GM12878 (cell line): ENCODE measurements around the gene COL5A1. TPM values are rescaled to one million over a fixed set of nuclear protein-coding genes. Genes with fewer than 3 reads are reported as not detected.

Experiments used
- ATAC-seq: fragments of 200-7000 bp; cut with Tn5 transposase; 3 replicates; pipeline ENCODE4 v1.9.1; 2020; ENCODE audit warnings: mild to moderate bottlenecking, moderate library complexity
- BruUV-seq: library from RNA; stranded (reverse); fragments of 400-500 nt; replicated peaks from 2 replicates; lab custom pipeline; 2021; lab: Mats Ljungman, UMichigan
- CTCF ChIA-PET: fragments of 300-600 bp; sonication (Branson Sonifier 250); formaldehyde crosslinking; extraction: SDS; loops from one replicate; lab custom pipeline; 2021; ENCODE audit warnings: inconsistent platforms; lab: Yijun Ruan, JAX
- POLR2A ChIA-PET: fragments of 350-600 bp; formaldehyde crosslinking; extraction: SDS; loops from one replicate; lab custom pipeline; 2021; ENCODE audit warnings: inconsistent platforms; lab: Charles Lee
- RAD21 ChIA-PET: fragments of 300-600 bp; sonication (Branson Sonifier 250); formaldehyde crosslinking; loops from one replicate; lab custom pipeline; 2023; ENCODE audit warnings: antibody characterized with exemption; ENCODE audit not compliant: unreplicated experiment; lab: Charles Lee
- SMC1A ChIA-PET: fragments of 300-600 bp; sonication (Branson Sonifier 250); formaldehyde crosslinking; loops from one replicate; lab custom pipeline; 2023; ENCODE audit not compliant: unreplicated experiment, uncharacterized antibody; lab: Charles Lee
- DNase-seq: peaks from one replicate; pipeline ENCODE4 v3.0.0-alpha.2; 2011; ENCODE audit warnings: low read depth, low spot score
- FAIRE-seq: peaks from 3 replicates; lab custom pipeline; 2011; peaks lifted over from hg19 to GRCh38; lab: Jason Lieb, UNC
- H2AFZ ChIP-seq: 2 replicates; pipeline ENCODE4 v1.6.0; 2011; ENCODE audit warnings: low read depth, low read length, control low read depth; ENCODE audit not compliant: control insufficient read depth
- H3K27ac ChIP-seq: 2 replicates; pipeline ENCODE4 v1.5.1; 2011; ENCODE audit warnings: control low read depth; ENCODE audit not compliant: control insufficient read depth, insufficient read depth
- H3K27me3 ChIP-seq, 2 experiments: replicated peaks in 1 of 2; 2 replicates each; pipeline versions ENCODE4 v1.6.0 to v1.6.1; 2011; ENCODE audit warnings: low read length in 1 of 2; ENCODE audit not compliant: control insufficient read depth in 2 of 2, insufficient read depth in 2 of 2
- H3K36me3 ChIP-seq, 2 experiments: 2 replicates each; pipeline ENCODE4 v1.5.1; 2011; ENCODE audit warnings: low read length in 1 of 2; ENCODE audit not compliant: control insufficient read depth in 2 of 2, insufficient read depth in 2 of 2
- H3K4me1 ChIP-seq: 2 replicates; pipeline ENCODE4 v1.6.1; 2011; ENCODE audit warnings: mild to moderate bottlenecking, low read length, moderate library complexity, mixed read lengths; ENCODE audit not compliant: control insufficient read depth, insufficient read depth
- H3K4me2 ChIP-seq: 2 replicates; pipeline ENCODE4 v1.6.0; 2011; ENCODE audit warnings: control low read depth; ENCODE audit not compliant: control insufficient read depth, insufficient read depth
- H3K4me3 ChIP-seq: fragments of 200-600 bp; sonication (generic); 2 replicates; pipeline ENCODE4 v1.5.1; 2016
- H3K79me2 ChIP-seq: 2 replicates; pipeline ENCODE4 v1.6.0; 2011; ENCODE audit warnings: low read length; ENCODE audit not compliant: control insufficient read depth, insufficient read depth
- H3K9ac ChIP-seq: 2 replicates; pipeline ENCODE4 v1.8.0; 2011; ENCODE audit warnings: low read length, control low read depth, mixed read lengths; ENCODE audit not compliant: control insufficient read depth, insufficient read depth
- H3K9me3 ChIP-seq: replicated peaks from 3 replicates; pipeline ENCODE4 v1.5.1; 2011; ENCODE audit warnings: mild to moderate bottlenecking, low read length; ENCODE audit not compliant: control insufficient read depth, insufficient read depth
- H4K20me1 ChIP-seq: 2 replicates; pipeline ENCODE4 v1.6.0; 2011; ENCODE audit not compliant: control insufficient read depth, insufficient read depth
- BCL3 ChIP-seq: IDR thresholded peaks from 2 replicates; pipeline ENCODE4 v1.6.1; 2011; ENCODE audit warnings: borderline replicate concordance, low read depth, mild to moderate bottlenecking, moderate library complexity, low read length; ENCODE audit not compliant: insufficient read depth, poor library complexity, severe bottlenecking
- BRCA1 ChIP-seq: IDR thresholded peaks from 2 replicates; pipeline ENCODE4 v1.6.1; 2011; ENCODE audit warnings: low read depth, low read length, improper control_type of control experiment
- KAT2A ChIP-seq: conservative IDR thresholded peaks from 2 replicates; pipeline ENCODE4 v1.6.1; 2011; ENCODE audit warnings: low read depth, low read length; ENCODE audit not compliant: control insufficient read depth
- KDM1A ChIP-seq: fragments of 200-600 bp; sonication (generic); IDR thresholded peaks from 2 replicates; pipeline ENCODE4 v1.6.1; 2016; ENCODE audit warnings: borderline replicate concordance
- LARP7 ChIP-seq: fragments of 450-650 bp; IDR thresholded peaks from 2 replicates; pipeline ENCODE4 v1.6.1; 2017; ENCODE audit warnings: mild to moderate bottlenecking
- NFXL1 ChIP-seq: fragments of 450-650 bp; IDR thresholded peaks from 2 replicates; pipeline ENCODE4 v1.6.1; 2017; ENCODE audit warnings: antibody characterized with exemption, mild to moderate bottlenecking, borderline replicate concordance
- NRF1 ChIP-seq: conservative IDR thresholded peaks from 2 replicates; pipeline ENCODE4 v1.6.1; 2011; ENCODE audit warnings: mild to moderate bottlenecking, low read depth, low read length, improper control_type of control experiment
- TBL1XR1 ChIP-seq: IDR thresholded peaks from 2 replicates; pipeline ENCODE4 v1.6.1; 2012; ENCODE audit warnings: low read depth, low read length, improper control_type of control experiment
- WGBS: methylation state at CpG from one replicate; pipeline ENCODE4 v1.1.6; 2016; ENCODE audit warnings: low lambda C conversion rate; ENCODE audit not compliant: insufficient replicate concordance, insufficient coverage; ENCODE audit errors: missing lambda C conversion rate; 5-methylcytosine and 5-hydroxymethylcytosine counted together
- in situ Hi-C: fragments of 300-500 bp; cut with MboI; formaldehyde crosslinking; loops from 9 replicates; pipeline ENCODE4 v1.14.3; 2018; ENCODE audit warnings: mixed read lengths
- intact Hi-C: fragments of 100-400 bp; cut with micrococcal nuclease; formaldehyde crosslinking; loops from one replicate; pipeline ENCODE4 v1.14.2; 2022; ENCODE audit not compliant: unreplicated experiment
- polyA plus RNA-seq, 11 experiments: library from polyadenylated mRNA; depleted of rRNA in 4 of 11; unstranded in 6 of 11; stranded (reverse) in 5 of 11; fragments of >200 nt; fragmentation: Nextera tagmentation in 4 of 11; fragmentation: Illumina TruSeq in 1 of 11; extraction: Ambion mirVana in 4 of 11; extraction: Trizol in 1 of 11; gene quantifications; 1 replicate in 1 of 11; 2 replicates in 10 of 11; pipeline versions ENCODE4 v1.2.1 to v1.2.3, GENCODE V29; 2011 to 2016; ENCODE audit warnings: inconsistent platforms in 2 of 11, missing spikeins in 2 of 11, low read depth in 1 of 11
- total RNA-seq, 4 experiments: library from RNA; depleted of rRNA in 3 of 4; stranded (reverse); fragments of >200 nt in 3 of 4; fragmentation: Illumina TruSeq in 1 of 4; extraction: Trizol in 1 of 4; gene quantifications; 2 replicates each; pipeline versions ENCODE4 v1.2.1 to v1.2.3, GENCODE V29; 2013 to 2021
- TF ChIP-seq, protein P1 (sequence below): IDR thresholded peaks from 2 replicates; pipeline ENCODE4 v1.6.1; 2011; ENCODE audit warnings: low read depth, mild to moderate bottlenecking, low read length, moderate library complexity, borderline replicate concordance; ENCODE audit errors: extremely low read depth
- TF ChIP-seq, protein P2 (sequence below): IDR thresholded peaks from 2 replicates; pipeline ENCODE4 v1.6.1; 2012; ENCODE audit warnings: low read depth, low read length, improper control_type of control experiment

Gene COL5A1
- total and polyA plus RNA-seq, 10 of the 15 experiments (the other 5 are each of a cell fraction or from before 2014, with no cell fraction given) = under 0.01 to 0.15 (median 0.13) TPM; not detected in 4

- H3K4me2 ChIP-seq = no peak overlapping the region
- WGBS = 25% methylated on average over 10 of the region's 10 CpGs
- in situ Hi-C loops = no loop called here
- no peaks in the 10 kb centered on the region for H3K9me3 ChIP-seq
- FAIRE-seq (no peak), ATAC-seq (no peak), DNase-seq (no peak)
- POLR2A ChIA-PET = no interaction called here
- SMC1A ChIA-PET = no interaction called here
- no peak overlapping the region for H3K27ac ChIP-seq
- peak; percentile 62 for TF ChIP-seq BCL3
- TF ChIP-seq NFXL1 = no peak
- intact Hi-C loops = no loop called here
- H4K20me1 ChIP-seq = no peaks in the 10 kb centered on the region
- H3K4me3 ChIP-seq = no peak overlapping the region
- peaks cover 14% of the 10 kb centered on the region; the same call in 1 of the 2 replicates for H3K4me1 ChIP-seq
- no peak overlapping the region for H3K9ac ChIP-seq
- H3K36me3 ChIP-seq = no peaks in the 10 kb centered on the region
- H3K27me3 ChIP-seq = peaks cover 0 to 1% of the 10 kb centered on the region in 2 experiments; a peak in 1 of 4 replicates
- BruUV-seq = no TSS peak
- no peak overlapping the region for H2AFZ ChIP-seq
- H3K79me2 ChIP-seq = no peaks in the 10 kb centered on the region
- CTCF ChIA-PET = no interaction called here
- RAD21 ChIA-PET = no interaction called here
Observed at GRCh38 chr9:134774410-134774809, 132.8 kb downstream of the COL5A1 start.

DNA sequence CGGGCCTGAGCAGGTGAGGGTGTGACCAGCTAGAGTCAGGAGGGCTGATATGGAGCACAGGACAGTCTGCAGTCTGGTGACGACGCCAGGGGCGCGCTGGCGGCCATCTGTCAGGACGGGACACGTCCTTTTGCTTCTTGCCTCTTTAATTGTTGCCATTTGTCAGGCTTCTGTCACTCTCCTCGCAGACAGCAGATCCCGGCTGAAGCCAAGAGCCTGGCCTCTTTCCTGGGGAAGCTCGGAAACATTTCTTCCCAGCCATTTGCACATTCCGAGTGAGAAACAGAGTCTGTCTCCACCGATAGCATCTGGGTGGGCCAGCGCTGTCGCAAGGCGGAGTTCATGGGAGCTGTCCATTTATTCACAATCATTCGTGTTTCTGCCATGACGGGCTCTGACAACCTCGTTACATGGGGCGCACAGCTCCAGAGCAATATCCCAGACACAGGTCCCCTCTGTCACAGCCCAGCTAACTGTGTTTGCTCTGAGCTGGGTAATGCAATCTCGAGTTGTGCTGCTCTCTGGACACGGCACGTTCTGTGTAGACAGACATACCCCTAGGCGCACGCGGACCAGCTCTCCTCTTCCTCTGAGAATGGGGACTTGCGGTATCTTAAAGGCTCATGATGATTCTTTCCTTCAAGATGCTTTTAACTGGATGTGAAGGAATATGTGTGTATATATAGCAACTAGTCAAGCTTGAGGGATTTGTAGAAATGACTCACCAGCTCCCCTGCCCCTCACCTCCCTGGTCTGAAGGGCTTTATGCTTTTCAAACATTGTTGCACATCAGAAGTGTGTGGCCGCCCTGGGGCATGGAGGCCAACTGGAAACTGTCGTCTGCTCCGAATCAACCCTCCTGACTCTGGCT lies 133.7 kb downstream of the COL5A1 start:
- ATAC-seq = no peak
- no peak overlapping the region for H3K4me2 ChIP-seq
- H3K9me3 ChIP-seq = no peaks in the 10 kb centered on the region
- H3K4me1 ChIP-seq = peaks cover 16% of the 10 kb centered on the region; the same call in 1 of the 2 replicates
- in situ Hi-C loops = no loop called here
- ChIA-PET SMC1A (no interaction called here), CTCF (no interaction called here), POLR2A (interaction anchor here (0.5 kb wide), 1 partner anchor 178 kb away, joined by 5 read pairs; no protein-coding TSS in a partner anchor), RAD21 (no interaction called here)
- H3K4me3 ChIP-seq = no peak overlapping the region
- no TSS peak for BruUV-seq
- no peaks in the 10 kb centered on the region for H3K79me2 ChIP-seq
- no peak for FAIRE-seq
- no peaks in the 10 kb centered on the region for H3K36me3 ChIP-seq
- no peaks in the 10 kb centered on the region for H4K20me1 ChIP-seq
- no peak overlapping the region for H2AFZ ChIP-seq
- 39% methylated on average over 30 of the region's 30 CpGs for WGBS
- DNase-seq = no peak
- H3K27me3 ChIP-seq = peaks cover 0 to 1% of the 10 kb centered on the region in 2 experiments; a peak in 1 of 4 replicates
- intact Hi-C loops = loop anchor here (5.0 kb wide), 1 partner anchor 207 kb away; no protein-coding TSS in a partner anchor
- H3K27ac ChIP-seq = no peak overlapping the region
- no peak overlapping the region for H3K9ac ChIP-seq
- TF ChIP-seq, protein P1, sequence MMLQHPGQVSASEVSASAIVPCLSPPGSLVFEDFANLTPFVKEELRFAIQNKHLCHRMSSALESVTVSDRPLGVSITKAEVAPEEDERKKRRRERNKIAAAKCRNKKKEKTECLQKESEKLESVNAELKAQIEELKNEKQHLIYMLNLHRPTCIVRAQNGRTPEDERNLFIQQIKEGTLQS = no peak
- TF ChIP-seq NRF1 (no peak), KDM1A (no peak), TBL1XR1 (no peak), LARP7 (no peak), BRCA1 (no peak), KAT2A (no peak)
- TF ChIP-seq, protein P2, sequence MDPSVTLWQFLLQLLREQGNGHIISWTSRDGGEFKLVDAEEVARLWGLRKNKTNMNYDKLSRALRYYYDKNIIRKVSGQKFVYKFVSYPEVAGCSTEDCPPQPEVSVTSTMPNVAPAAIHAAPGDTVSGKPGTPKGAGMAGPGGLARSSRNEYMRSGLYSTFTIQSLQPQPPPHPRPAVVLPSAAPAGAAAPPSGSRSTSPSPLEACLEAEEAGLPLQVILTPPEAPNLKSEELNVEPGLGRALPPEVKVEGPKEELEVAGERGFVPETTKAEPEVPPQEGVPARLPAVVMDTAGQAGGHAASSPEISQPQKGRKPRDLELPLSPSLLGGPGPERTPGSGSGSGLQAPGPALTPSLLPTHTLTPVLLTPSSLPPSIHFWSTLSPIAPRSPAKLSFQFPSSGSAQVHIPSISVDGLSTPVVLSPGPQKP = no peak
